GM12892 (cell line): ENCODE results near the gene LMO3.

Source experiments
- POLR2A ChIP-seq: IDR thresholded peaks from 2 replicates; pipeline ENCODE4 v1.6.1; 2011; ENCODE audit warnings: low read depth, low read length, control low read depth
- POLR2AphosphoS5 ChIP-seq: IDR thresholded peaks from 2 replicates; pipeline ENCODE4 v1.6.1; 2011; ENCODE audit warnings: low read depth, low read length, control low read depth
- TAF1 ChIP-seq: IDR thresholded peaks from 2 replicates; pipeline ENCODE4 v1.6.1; 2011; ENCODE audit warnings: low read depth, mild to moderate bottlenecking, control low read depth, low read length, borderline replicate concordance

GRCh38 chr12:16513231-16513630, 92.7 kb downstream of the LMO3 start:
- TF ChIP-seq POLR2A (no peak), POLR2AphosphoS5 (no peak), TAF1 (no peak)
